Left ventricle myocardium inferior (tissue), 1 donor: ENCODE data around the gene MIGA2. TPM values are rescaled to one million over a fixed set of nuclear protein-coding genes. Genes with fewer than 3 reads are reported as not detected.

ENCODE experiments used
- DNase-seq: peaks from one replicate; pipeline ENCODE4 v3.0.0-alpha.2; 2020
- H3K27ac ChIP-seq: fragments of 200-600 bp; replicated peaks from 2 replicates; pipeline ENCODE4 v1.8.0; 2021
- H3K27me3 ChIP-seq: fragments of 200-600 bp; 2 replicates; pipeline ENCODE4 v1.8.0; 2021; ENCODE audit warnings: low read depth
- H3K36me3 ChIP-seq: fragments of 200-600 bp; 2 replicates; pipeline ENCODE4 v1.8.0; 2021
- H3K4me1 ChIP-seq: fragments of 200-600 bp; 2 replicates; pipeline ENCODE4 v1.8.0; 2021
- H3K4me3 ChIP-seq: fragments of 200-600 bp; 2 replicates; pipeline ENCODE4 v1.8.0; 2021; ENCODE audit warnings: mild to moderate bottlenecking, moderate library complexity
- H3K9me3 ChIP-seq: fragments of 200-600 bp; replicated peaks from 2 replicates; pipeline ENCODE4 v1.8.0; 2021
- intact Hi-C: fragments of 100-400 bp; cut with micrococcal nuclease; formaldehyde crosslinking; loops from one replicate; pipeline ENCODE4 v1.11.0; 2022
- total RNA-seq: library from RNA; stranded (reverse); fragmentation: NEBNext Ultra II Directional; extraction: Animal tissue kit (Norgen Biotek cat#: 25700); gene quantifications from one replicate; pipeline ENCODE4 v1.2.1, GENCODE V29; 2021
- TF ChIP-seq, protein P1 (sequence below): fragments of 200-600 bp; IDR thresholded peaks from 2 replicates; pipeline ENCODE4 v1.8.0; 2021; ENCODE audit warnings: antibody characterized with exemption, mild to moderate bottlenecking, borderline replicate concordance
- donor health status: DM: no; HTN: yes; CAD: no; lungs with severe emphysema.

The MIGA2 gene
- total RNA-seq, 1 donor from 2014 or later = 35.6 TPM

DNA sequence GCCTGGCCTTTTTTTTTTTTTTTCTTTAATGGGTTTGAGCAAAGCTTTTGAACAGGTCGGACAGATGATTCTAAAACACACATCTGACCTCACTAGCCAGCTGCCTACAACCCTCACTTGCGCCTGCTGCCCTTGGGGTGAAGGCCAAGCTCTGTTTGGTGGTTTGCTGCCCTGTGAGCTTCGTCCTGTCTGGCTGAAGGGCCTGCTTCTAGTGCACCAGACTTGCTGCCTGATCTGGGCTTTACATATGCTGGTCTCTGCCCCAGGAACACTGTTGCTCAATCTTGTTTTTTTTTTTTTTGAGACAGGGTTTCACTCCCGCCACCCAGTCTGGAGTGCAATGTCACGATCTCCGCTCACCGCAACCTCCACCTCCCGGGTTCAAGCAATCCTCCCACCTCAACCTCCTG, 28.1 kb downstream of the MIGA2 start:
- no peaks in the 10 kb centered on the region for H3K27me3 ChIP-seq
- no peaks in the 10 kb centered on the region for H3K9me3 ChIP-seq
- H3K4me1 ChIP-seq = peaks cover 13% of the 10 kb centered on the region
- TF ChIP-seq, protein P1, sequence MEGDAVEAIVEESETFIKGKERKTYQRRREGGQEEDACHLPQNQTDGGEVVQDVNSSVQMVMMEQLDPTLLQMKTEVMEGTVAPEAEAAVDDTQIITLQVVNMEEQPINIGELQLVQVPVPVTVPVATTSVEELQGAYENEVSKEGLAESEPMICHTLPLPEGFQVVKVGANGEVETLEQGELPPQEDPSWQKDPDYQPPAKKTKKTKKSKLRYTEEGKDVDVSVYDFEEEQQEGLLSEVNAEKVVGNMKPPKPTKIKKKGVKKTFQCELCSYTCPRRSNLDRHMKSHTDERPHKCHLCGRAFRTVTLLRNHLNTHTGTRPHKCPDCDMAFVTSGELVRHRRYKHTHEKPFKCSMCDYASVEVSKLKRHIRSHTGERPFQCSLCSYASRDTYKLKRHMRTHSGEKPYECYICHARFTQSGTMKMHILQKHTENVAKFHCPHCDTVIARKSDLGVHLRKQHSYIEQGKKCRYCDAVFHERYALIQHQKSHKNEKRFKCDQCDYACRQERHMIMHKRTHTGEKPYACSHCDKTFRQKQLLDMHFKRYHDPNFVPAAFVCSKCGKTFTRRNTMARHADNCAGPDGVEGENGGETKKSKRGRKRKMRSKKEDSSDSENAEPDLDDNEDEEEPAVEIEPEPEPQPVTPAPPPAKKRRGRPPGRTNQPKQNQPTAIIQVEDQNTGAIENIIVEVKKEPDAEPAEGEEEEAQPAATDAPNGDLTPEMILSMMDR = no peak
- no peak for DNase-seq
- no peak overlapping the region for H3K4me3 ChIP-seq
- intact Hi-C loops = no loop called here
- no peak overlapping the region for H3K27ac ChIP-seq
- H3K36me3 ChIP-seq = peaks cover 88% of the 10 kb centered on the region

DNA sequence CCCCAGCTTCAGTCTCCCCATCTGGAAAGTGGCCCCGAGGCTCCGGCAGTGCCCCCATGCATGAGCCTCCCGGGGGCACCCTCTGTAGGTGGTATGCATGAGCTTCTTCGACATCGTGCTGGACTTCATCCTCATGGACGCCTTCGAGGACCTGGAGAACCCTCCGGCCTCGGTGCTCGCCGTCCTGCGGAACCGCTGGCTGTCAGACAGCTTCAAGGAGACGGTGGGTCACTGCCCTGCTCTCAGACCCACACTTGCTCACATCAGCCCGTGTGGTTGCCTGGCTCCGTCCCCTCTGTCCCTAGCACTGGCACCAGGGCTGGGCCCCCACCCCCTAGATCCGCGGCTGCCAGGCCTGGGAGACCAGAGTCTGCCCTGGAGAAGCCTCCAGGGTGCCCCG, 31.7 kb downstream of the MIGA2 start:
- TF ChIP-seq, protein P1 = no peak
- Histone ChIP-seq H3K36me3 (peaks cover 66% of the 10 kb centered on the region), H3K4me1 (peaks cover 22% of the 10 kb centered on the region), H3K9me3 (no peaks in the 10 kb centered on the region), H3K4me3 (no peak overlapping the region), H3K27me3 (no peaks in the 10 kb centered on the region), H3K27ac (peak overlapping the region; percentile 92)
- intact Hi-C loops = no loop called here
- DNase-seq = no peak

DNA sequence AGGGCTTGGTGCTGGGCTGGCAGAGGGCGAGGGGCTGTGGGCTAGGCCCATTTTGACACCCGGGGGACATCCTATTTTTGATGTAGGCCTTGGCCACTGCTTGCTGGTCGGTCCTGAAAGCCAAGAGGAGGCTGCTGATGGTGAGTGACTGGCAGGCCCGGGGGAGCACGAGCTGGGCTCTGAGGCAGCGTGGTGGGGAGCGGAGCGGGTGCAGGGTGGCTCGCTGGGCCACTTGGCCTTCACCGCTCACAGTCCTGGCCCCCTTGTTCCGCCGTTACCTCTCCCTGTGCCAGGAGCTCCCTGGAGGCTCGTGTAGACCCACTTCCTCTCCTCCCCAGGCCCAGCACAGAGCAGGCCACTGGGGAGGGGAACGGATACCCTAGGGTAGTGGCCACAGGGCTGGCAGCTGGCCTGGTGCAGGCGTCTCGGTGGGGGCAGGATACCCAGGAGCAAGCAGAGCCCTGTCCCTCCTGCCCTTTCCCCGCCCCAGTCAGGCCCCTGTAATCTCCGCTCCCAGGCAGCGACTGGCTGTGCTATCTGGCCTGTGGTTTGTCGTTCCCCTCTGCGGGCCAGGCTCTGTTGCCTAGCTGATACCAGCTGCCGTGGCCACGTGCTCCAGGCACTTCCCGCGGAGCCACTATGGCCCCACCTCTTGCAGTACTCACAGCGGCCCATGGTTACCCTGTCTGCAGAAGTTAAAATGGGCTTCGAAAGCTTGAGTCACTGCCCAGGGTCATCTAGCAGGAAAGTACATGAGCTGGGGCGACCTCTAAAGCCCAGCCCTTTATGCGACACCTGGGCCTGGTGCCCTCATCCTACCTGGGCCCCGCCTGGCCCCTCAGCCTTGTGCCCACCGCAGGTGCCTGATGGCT, 32.8 kb downstream of the MIGA2 start:
- Histone ChIP-seq H3K4me1 (peaks cover 22% of the 10 kb centered on the region), H3K4me3 (peak overlapping the region; percentile 40), H3K27me3 (no peaks in the 10 kb centered on the region), H3K9me3 (no peaks in the 10 kb centered on the region), H3K36me3 (peaks cover 56% of the 10 kb centered on the region), H3K27ac (peak overlapping the region; percentile 92)
- TF ChIP-seq, protein P1 = peak; percentile 29
- peak; percentile 83 for DNase-seq
- intact Hi-C loops = no loop called here

DNA sequence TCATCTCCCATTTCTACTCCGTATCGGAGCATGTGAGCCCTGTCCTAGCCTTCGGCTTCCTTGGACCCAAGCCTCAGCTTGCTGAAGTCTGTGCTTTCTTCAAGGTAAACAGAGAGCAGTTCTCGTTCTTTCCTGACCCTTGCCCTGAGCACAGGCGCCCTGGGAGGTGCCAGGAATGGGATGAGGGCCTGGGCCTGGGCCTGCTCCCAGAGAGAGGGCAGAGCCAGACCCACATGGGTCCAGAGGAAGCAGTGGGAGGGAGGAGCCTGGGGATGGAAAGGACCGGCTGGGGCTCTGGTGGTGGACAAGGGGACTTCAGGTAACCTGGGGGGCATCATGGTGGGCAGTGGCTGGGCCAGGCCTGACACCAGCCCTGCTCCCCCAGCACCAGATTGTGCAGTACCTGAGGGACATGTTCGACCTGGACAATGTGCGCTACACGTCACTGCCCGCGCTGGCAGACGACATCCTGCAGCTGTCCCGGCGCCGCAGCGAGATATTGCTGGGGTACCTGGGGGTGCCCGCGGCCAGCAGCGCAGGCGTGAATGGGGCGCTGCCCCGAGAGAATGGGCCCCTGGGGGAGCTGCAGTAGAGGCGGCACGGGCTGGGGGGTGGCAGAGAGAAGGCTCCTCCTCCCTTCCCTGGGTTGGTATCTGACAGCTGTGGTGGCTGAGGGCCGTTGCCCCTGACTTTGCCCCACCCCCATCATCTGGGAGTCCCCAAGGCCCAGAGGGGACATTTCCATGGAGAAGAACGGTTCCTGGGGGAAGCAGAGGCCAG, 33.6 kb downstream of the MIGA2 start:
- no peak for DNase-seq
- Histone ChIP-seq H3K4me3 (peak overlapping the region; percentile 9), H3K27me3 (no peaks in the 10 kb centered on the region), H3K27ac (peak overlapping the region; percentile 92), H3K36me3 (peaks cover 49% of the 10 kb centered on the region), H3K9me3 (no peaks in the 10 kb centered on the region), H3K4me1 (peaks cover 22% of the 10 kb centered on the region)
- intact Hi-C loops = no loop called here
- TF ChIP-seq, protein P1 = no peak

DNA sequence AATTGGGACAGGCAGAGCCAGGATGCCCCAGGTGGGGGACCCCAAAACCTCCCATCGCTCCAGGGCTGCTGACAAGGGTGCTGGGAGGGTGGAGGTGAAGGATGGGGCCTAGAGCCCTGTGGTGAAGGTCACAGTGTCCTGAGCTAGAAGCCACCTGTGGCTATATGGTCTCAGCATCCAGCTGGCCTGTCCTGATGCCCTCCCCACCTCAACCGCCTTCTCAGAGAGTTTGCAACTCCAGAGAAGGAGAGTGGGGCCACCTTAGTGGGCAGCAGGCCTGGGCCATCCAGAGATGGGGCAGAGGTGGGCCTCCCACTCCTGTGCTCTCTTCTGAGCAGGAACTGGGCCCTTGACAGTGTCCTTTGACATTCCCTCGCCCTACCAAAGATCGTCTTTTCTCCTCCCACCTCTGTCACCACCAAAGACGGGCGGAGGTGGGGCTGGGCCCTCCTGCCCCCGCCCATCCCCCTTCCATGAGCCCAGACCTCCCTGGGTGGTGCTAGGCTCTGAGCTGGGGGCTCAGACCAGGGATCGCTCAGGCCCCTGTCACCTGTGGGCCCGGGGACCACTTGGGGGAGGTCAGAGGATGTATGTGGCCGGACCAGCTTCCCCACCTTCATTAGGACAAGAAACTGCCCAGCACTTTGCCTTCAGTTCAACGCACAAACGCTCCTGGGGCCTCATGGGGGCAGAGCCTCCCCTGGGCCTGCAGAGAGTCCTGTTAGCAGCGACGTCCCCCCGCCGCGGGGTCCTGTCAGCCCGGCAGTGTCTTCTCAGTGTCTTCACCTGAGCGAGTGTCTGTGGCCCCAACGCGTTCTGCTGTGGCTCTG, 34.5 kb downstream of the MIGA2 start:
- no peak for DNase-seq
- no peak overlapping the region for H3K4me3 ChIP-seq
- no peaks in the 10 kb centered on the region for H3K27me3 ChIP-seq
- H3K27ac ChIP-seq = peak overlapping the region; percentile 92
- TF ChIP-seq, protein P1 = no peak
- peaks cover 22% of the 10 kb centered on the region for H3K4me1 ChIP-seq
- intact Hi-C loops = no loop called here
- H3K9me3 ChIP-seq = no peaks in the 10 kb centered on the region
- H3K36me3 ChIP-seq = peaks cover 41% of the 10 kb centered on the region
